OCI-LY3 (cell line): ENCODE results near the gene COL5A3.

ENCODE experiments used
- H2AFZ ChIP-seq: fragments of 200-600, 300-600 bp; shearing (Covaris generic); 2 replicates; pipeline ENCODE4 v1.6.0; 2014; ENCODE audit warnings: antibody characterized with exemption, low read depth, low read length
- H3K27ac ChIP-seq: fragments of 200-600, 300-600 bp; sonication (generic); 2 replicates; pipeline ENCODE4 v1.5.1; 2014; ENCODE audit warnings: mild to moderate bottlenecking, low read length, moderate library complexity, mixed read lengths
- H3K27me3 ChIP-seq: fragments of 200-600, 300-600 bp; sonication (generic); 2 replicates; pipeline ENCODE4 v1.6.1; 2014; ENCODE audit warnings: low read depth, low read length, mixed read lengths
- H3K36me3 ChIP-seq: fragments of 200-600, 300-600 bp; sonication (generic); replicated peaks from 2 replicates; pipeline ENCODE3; 2014; ENCODE audit warnings: low read depth, low read length, mixed read lengths
- H3K4me1 ChIP-seq: fragments of 300-600, 200-600 bp; sonication (generic); 2 replicates; pipeline ENCODE4 v1.6.1; 2014; ENCODE audit warnings: low read length, mixed read lengths
- H3K4me2 ChIP-seq: fragments of 200-600, 300-600 bp; sonication (generic); 2 replicates; pipeline ENCODE4 v1.6.1; 2014; ENCODE audit warnings: low read length, mixed read lengths
- H3K4me3 ChIP-seq: fragments of 300-600, 200-600 bp; sonication (generic); 2 replicates; pipeline ENCODE4 v1.5.1; 2014; ENCODE audit warnings: antibody characterized with exemption, mild to moderate bottlenecking, low read length, moderate library complexity
- H3K79me2 ChIP-seq: fragments of 300-600, 200-600 bp; shearing (Covaris generic); 2 replicates; pipeline ENCODE4 v1.6.1; 2014; ENCODE audit warnings: mild to moderate bottlenecking, low read length, mixed read lengths
- H3K9ac ChIP-seq: fragments of 300-600, 200-600 bp; shearing (Covaris generic); 2 replicates; pipeline ENCODE4 v1.6.0; 2014; ENCODE audit warnings: mild to moderate bottlenecking, low read length, moderate library complexity
- H3K9me3 ChIP-seq: fragments of 200-600, 300-600 bp; shearing (Covaris generic); 2 replicates; pipeline ENCODE4 v1.6.1; 2014; ENCODE audit warnings: low read length, mixed read lengths; ENCODE audit not compliant: insufficient read depth
- H4K20me1 ChIP-seq: fragments of 200-600, 300-600 bp; sonication (generic); 2 replicates; pipeline ENCODE4 v1.6.1; 2016; ENCODE audit warnings: low read length, mixed read lengths; ENCODE audit not compliant: insufficient read depth
- CTCF ChIP-seq: fragments of 200-600, 300-600 bp; sonication (generic); IDR thresholded peaks from 2 replicates; pipeline ENCODE4 v1.5.1; 2014; ENCODE audit warnings: antibody characterized with exemption, low read length, low read depth
- EZH2phosphoT487 ChIP-seq: fragments of 200-600 bp; shearing (Covaris generic); IDR thresholded peaks from 2 replicates; pipeline ENCODE4 v1.6.1; 2018; ENCODE audit warnings: antibody characterized with exemption, mixed run types, low read depth

The COL5A3 gene

GRCh38 chr19:9943744-9944143 is 66.6 kb downstream of the COL5A3 start:
- TF ChIP-seq EZH2phosphoT487, result no peak
- no peak for TF ChIP-seq CTCF
- H3K27ac ChIP-seq, result no peak overlapping the region
- H2AFZ ChIP-seq, result no peak overlapping the region
- no peak overlapping the region for H3K4me2 ChIP-seq
- peaks cover 17% of the 10 kb centered on the region; the same call in 1 of the 2 replicates for H3K27me3 ChIP-seq
- H4K20me1 ChIP-seq, result no peaks in the 10 kb centered on the region
- H3K9me3 ChIP-seq, result no peaks in the 10 kb centered on the region
- no peak overlapping the region for H3K9ac ChIP-seq
- H3K36me3 ChIP-seq, result no peaks in the 10 kb centered on the region
- H3K4me3 ChIP-seq, result no peak overlapping the region
- H3K79me2 ChIP-seq, result no peaks in the 10 kb centered on the region
- H3K4me1 ChIP-seq, result no peaks in the 10 kb centered on the region

DNA sequence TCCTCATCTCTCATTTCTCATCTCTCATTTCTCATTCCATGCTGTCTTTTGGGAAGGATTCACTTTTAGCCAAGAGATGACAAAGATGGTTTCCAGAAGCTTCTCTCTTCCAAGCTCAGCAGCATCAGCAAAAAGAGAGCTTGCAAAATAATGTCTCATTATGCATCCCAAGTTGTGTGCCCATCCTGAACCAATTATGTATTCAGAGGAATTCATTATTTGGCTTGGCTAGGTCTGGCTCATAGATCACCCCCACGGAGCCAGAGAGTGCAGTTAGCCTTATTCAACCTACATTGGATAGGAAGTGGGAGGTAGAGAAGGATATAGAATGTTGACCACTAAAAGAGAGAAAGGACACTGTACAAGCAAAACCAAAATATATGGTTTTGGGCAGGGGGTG is 68.6 kb downstream of the COL5A3 start:
- Histone ChIP-seq H3K27ac (no peak overlapping the region), H3K27me3 (peaks cover 17% of the 10 kb centered on the region; the same call in 1 of the 2 replicates), H3K9me3 (no peaks in the 10 kb centered on the region), H3K4me2 (no peak overlapping the region), H3K4me3 (no peak overlapping the region), H3K9ac (no peak overlapping the region), H3K4me1 (no peaks in the 10 kb centered on the region), H2AFZ (no peak overlapping the region), H4K20me1 (no peaks in the 10 kb centered on the region), H3K36me3 (no peaks in the 10 kb centered on the region), H3K79me2 (no peaks in the 10 kb centered on the region)
- TF ChIP-seq CTCF (no peak), EZH2phosphoT487 (no peak)

DNA sequence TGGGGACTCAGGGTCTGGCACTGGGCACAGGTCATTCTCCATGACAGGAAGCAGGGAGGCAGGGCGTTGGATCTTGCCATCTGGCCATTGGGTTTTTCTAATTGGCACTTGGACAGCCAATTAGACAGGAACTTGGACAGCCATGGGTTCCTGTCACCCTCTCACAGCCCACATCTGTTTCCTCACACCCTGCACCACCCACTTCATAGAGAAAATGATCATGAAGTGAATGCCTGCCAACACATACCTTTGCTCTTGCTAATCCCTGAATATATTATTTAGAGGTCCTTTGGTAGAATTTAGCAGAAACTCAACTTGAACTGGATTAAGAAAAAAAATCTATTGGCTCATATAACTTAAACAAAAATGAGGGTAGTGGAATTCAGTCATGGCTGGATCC is 69.1 kb downstream of the COL5A3 start:
- H3K27me3 ChIP-seq, result peaks cover 17% of the 10 kb centered on the region; the same call in 1 of the 2 replicates
- H3K36me3 ChIP-seq, result no peaks in the 10 kb centered on the region

GRCh38 chr19:9940778-9941177 is 69.5 kb downstream of the COL5A3 start:
- no peak overlapping the region for H3K4me3 ChIP-seq
- H4K20me1 ChIP-seq, result no peaks in the 10 kb centered on the region
- H3K9me3 ChIP-seq, result no peaks in the 10 kb centered on the region
- no peaks in the 10 kb centered on the region for H3K4me1 ChIP-seq
- TF ChIP-seq CTCF (no peak), EZH2phosphoT487 (no peak)
- H3K4me2 ChIP-seq, result no peak overlapping the region
- H3K27ac ChIP-seq, result no peak overlapping the region
- no peak overlapping the region for H3K9ac ChIP-seq
- no peaks in the 10 kb centered on the region for H3K79me2 ChIP-seq
- H3K27me3 ChIP-seq, result peaks cover 17% of the 10 kb centered on the region; the same call in 1 of the 2 replicates
- no peaks in the 10 kb centered on the region for H3K36me3 ChIP-seq
- H2AFZ ChIP-seq, result no peak overlapping the region

More for the DNA sequence above, 69.1 kb downstream of the COL5A3 start:
- Histone ChIP-seq H3K9ac (no peak overlapping the region), H3K9me3 (no peaks in the 10 kb centered on the region), H3K4me1 (no peaks in the 10 kb centered on the region), H3K27ac (no peak overlapping the region), H4K20me1 (no peaks in the 10 kb centered on the region), H3K4me2 (no peak overlapping the region), H3K79me2 (no peaks in the 10 kb centered on the region), H3K4me3 (no peak overlapping the region), H2AFZ (no peak overlapping the region)
- TF ChIP-seq EZH2phosphoT487 (no peak), CTCF (no peak)
